KMS-11 (cell line): ENCODE measurements around the gene CBY1.

Experiments
- H2AFZ ChIP-seq: fragments of 200-600 bp; sonication (generic); 2 replicates; pipeline ENCODE4 v1.6.1; 2016; ENCODE audit warnings: antibody characterized with exemption, mixed run types, low read depth
- H3K27ac ChIP-seq: fragments of 200-600 bp; sonication (generic); 2 replicates; pipeline ENCODE4 v1.6.1; 2016; ENCODE audit warnings: mild to moderate bottlenecking, mixed run types
- H3K27me3 ChIP-seq: fragments of 200-600 bp; sonication (generic); 2 replicates; pipeline ENCODE4 v1.6.1; 2017; ENCODE audit warnings: mild to moderate bottlenecking, low read depth, mixed run types, moderate library complexity; ENCODE audit not compliant: insufficient read depth
- H3K36me3 ChIP-seq: fragments of 200-600 bp; sonication (generic); 2 replicates; pipeline ENCODE4 v1.6.1; 2017; ENCODE audit warnings: mild to moderate bottlenecking, mixed run types; ENCODE audit not compliant: insufficient read depth
- H3K4me1 ChIP-seq: fragments of 200-600 bp; sonication (generic); 2 replicates; pipeline ENCODE4 v1.6.1; 2016; ENCODE audit warnings: mild to moderate bottlenecking, low read depth, mixed run types; ENCODE audit not compliant: poor library complexity, severe bottlenecking
- H3K4me2 ChIP-seq: fragments of 200-600 bp; sonication (generic); 2 replicates; pipeline ENCODE4 v1.7.0; 2016; ENCODE audit warnings: mild to moderate bottlenecking, mixed run types
- H3K4me3 ChIP-seq: fragments of 200-600 bp; sonication (generic); IDR thresholded peaks from 2 replicates; pipeline ENCODE4 v1.6.1; 2017; ENCODE audit warnings: low read depth, low read length, mixed read lengths; ENCODE audit not compliant: insufficient read depth
- H3K79me2 ChIP-seq: fragments of 200-600 bp; sonication (generic); 2 replicates; pipeline ENCODE4 v1.6.1; 2016; ENCODE audit warnings: low read depth, mixed run types; ENCODE audit not compliant: insufficient read depth
- H3K9ac ChIP-seq: fragments of 200-600 bp; sonication (generic); 2 replicates; pipeline ENCODE4 v1.6.1; 2016; ENCODE audit warnings: mild to moderate bottlenecking, mixed run types
- H4K20me1 ChIP-seq: fragments of 200-600 bp; sonication (generic); 2 replicates; pipeline ENCODE4 v1.6.1; 2016; ENCODE audit warnings: mild to moderate bottlenecking, mixed run types; ENCODE audit not compliant: insufficient read depth
- TF ChIP-seq, protein P1 (sequence below): fragments of 200-600 bp; sonication (generic); conservative IDR thresholded peaks from 2 replicates; pipeline ENCODE4 v1.6.1; 2017; ENCODE audit warnings: low read depth, mild to moderate bottlenecking, antibody characterized with exemption, low read length, moderate library complexity, mixed read lengths

CBY1 gene

DNA sequence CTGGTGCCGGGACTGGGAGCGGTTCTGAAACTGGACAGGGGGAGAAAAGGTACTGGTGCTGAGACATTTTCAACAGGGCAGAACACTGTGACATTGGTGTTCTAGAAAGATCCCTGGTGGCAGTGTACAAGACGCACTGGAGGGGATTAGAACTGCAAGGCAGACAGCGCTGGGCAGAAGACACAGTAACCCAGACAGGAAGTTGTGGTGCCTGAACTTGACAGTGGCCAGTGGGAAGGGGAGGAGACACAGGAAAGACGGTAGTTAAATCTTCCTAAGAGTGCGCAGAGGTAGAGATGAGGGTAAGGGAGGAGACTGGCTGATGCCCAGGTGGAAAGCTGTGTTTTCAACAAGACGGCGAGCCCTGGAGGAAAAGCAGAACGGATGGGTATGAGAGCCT is 24.7 kb upstream of the CBY1 start:
- TF ChIP-seq, protein P1, sequence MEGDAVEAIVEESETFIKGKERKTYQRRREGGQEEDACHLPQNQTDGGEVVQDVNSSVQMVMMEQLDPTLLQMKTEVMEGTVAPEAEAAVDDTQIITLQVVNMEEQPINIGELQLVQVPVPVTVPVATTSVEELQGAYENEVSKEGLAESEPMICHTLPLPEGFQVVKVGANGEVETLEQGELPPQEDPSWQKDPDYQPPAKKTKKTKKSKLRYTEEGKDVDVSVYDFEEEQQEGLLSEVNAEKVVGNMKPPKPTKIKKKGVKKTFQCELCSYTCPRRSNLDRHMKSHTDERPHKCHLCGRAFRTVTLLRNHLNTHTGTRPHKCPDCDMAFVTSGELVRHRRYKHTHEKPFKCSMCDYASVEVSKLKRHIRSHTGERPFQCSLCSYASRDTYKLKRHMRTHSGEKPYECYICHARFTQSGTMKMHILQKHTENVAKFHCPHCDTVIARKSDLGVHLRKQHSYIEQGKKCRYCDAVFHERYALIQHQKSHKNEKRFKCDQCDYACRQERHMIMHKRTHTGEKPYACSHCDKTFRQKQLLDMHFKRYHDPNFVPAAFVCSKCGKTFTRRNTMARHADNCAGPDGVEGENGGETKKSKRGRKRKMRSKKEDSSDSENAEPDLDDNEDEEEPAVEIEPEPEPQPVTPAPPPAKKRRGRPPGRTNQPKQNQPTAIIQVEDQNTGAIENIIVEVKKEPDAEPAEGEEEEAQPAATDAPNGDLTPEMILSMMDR: no peak
- H3K9ac ChIP-seq: no peak overlapping the region
- no peaks in the 10 kb centered on the region for H3K36me3 ChIP-seq
- H3K4me3 ChIP-seq: no peak overlapping the region
- no peak overlapping the region for H3K27ac ChIP-seq
- no peaks in the 10 kb centered on the region for H3K4me1 ChIP-seq
- no peak overlapping the region for H3K4me2 ChIP-seq
- H3K79me2 ChIP-seq: no peaks in the 10 kb centered on the region
- H3K27me3 ChIP-seq: no peaks in the 10 kb centered on the region
- H4K20me1 ChIP-seq: no peaks in the 10 kb centered on the region
- H2AFZ ChIP-seq: no peak overlapping the region

DNA sequence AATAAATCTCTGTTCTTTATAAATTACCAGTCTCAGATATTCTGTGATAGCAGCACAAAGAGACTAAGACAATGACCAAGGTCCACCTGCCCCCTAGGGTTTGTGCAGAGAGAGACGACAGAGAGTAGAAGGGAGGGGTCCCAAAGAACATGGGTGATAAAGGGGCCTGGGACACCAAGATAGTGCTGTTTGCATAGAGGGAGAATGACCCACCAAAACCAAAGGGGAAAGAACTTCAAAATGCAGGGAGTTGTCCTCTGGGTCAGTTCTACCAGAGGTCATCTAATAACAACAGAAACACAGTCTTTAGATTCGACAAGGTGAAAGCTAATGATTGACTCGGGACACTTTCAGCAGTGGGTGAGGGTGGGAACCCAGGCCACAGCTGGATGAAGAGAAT is 23.9 kb upstream of the CBY1 start:
- H3K9ac ChIP-seq: no peak overlapping the region
- H3K36me3 ChIP-seq: no peaks in the 10 kb centered on the region
- no peak overlapping the region for H2AFZ ChIP-seq
- no peaks in the 10 kb centered on the region for H3K79me2 ChIP-seq
- no peak overlapping the region for H3K4me3 ChIP-seq
- H3K27ac ChIP-seq: no peak overlapping the region
- no peaks in the 10 kb centered on the region for H4K20me1 ChIP-seq
- H3K4me2 ChIP-seq: no peak overlapping the region
- H3K27me3 ChIP-seq: no peaks in the 10 kb centered on the region
- no peaks in the 10 kb centered on the region for H3K4me1 ChIP-seq
- TF ChIP-seq, protein P1: no peak

DNA sequence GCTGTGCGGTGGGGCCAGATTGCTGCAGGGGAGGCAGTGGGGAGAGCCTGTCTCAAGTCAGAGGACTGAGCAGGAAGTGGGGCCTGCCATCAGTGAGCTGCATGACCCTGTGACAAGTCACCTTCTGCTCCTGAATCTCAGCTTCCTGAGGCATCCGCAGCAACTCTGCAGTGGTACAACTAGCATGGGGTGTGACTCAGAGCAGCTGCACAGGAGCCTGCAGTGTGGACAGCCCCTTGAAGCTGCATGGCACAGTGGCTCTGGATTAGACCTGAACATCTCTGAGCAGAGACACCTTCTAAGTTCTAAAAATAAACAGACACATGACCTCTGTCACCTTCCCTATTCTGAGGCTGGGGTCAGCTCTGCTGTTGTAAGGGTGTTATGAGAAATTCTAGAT is 18.2 kb upstream of the CBY1 start:
- Histone ChIP-seq H4K20me1 (no peaks in the 10 kb centered on the region), H3K79me2 (no peaks in the 10 kb centered on the region), H3K36me3 (no peaks in the 10 kb centered on the region), H3K4me3 (no peak overlapping the region), H3K4me1 (no peaks in the 10 kb centered on the region), H3K9ac (no peak overlapping the region), H3K27me3 (no peaks in the 10 kb centered on the region), H3K27ac (no peak overlapping the region), H2AFZ (no peak overlapping the region), H3K4me2 (no peak overlapping the region)
- TF ChIP-seq, protein P1: no peak

DNA sequence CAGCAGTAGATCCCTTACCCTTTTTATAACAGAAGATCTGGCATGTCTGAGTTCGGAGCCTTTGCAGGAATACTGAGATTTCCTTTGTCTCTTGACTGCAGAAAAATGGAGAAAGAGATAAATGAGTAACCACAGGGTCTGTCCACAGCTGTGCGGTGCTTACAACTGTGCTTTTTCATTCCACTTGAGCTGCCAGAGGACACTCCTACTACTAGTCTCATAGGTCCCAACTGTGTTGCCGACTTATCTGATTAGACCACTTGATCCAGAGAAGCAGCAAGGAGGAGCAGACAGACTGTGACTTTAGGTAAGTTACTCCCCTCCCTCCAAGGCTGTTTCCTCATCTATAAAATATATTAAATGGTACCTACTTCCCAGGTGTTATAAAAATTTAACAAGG is 17.7 kb upstream of the CBY1 start:
- Histone ChIP-seq H3K36me3 (no peaks in the 10 kb centered on the region), H4K20me1 (no peaks in the 10 kb centered on the region), H3K4me1 (no peaks in the 10 kb centered on the region), H3K27me3 (no peaks in the 10 kb centered on the region), H3K4me2 (no peak overlapping the region), H3K9ac (no peak overlapping the region), H3K79me2 (no peaks in the 10 kb centered on the region), H3K4me3 (no peak overlapping the region), H2AFZ (no peak overlapping the region), H3K27ac (no peak overlapping the region)
- TF ChIP-seq, protein P1: no peak
